Pancreas (tissue), 10 donors: ENCODE measurements around the gene MRPS14. TPM values are rescaled to one million over a fixed set of nuclear protein-coding genes. Genes with fewer than 3 reads are reported as not detected.

Experiments used
- ATAC-seq, 4 donors: fragments of 200-7000 bp; cut with Tn5 transposase; one replicate each; pipeline versions ENCODE4 v1.8.0 to v1.9.1; 2020; ENCODE audit warnings: mild to moderate bottlenecking in 4 of 4, moderate library complexity in 4 of 4
- DNase-seq, 6 donors: peaks; one replicate each; pipeline ENCODE4 v3.0.0-alpha.2; 2020
- FAIRE-seq: peaks from 2 replicates; lab custom pipeline; 2012; peaks lifted over from hg19 to GRCh38; lab: Jason Lieb, UNC
- H3K27ac ChIP-seq, 4 donors: fragments of 200-600 bp; sonication (generic); 1 replicate in 3 of 4; 2 replicates in 1 of 4; pipeline versions ENCODE4 v1.5.0 to v1.8.0; 2020
- H3K27me3 ChIP-seq, 4 donors: fragments of 200-600 bp; one replicate each; pipeline ENCODE4 v1.8.0; 2021
- H3K36me3 ChIP-seq, 3 donors: fragments of 200-600 bp; sonication (generic) in 1 of 3; one replicate each; pipeline versions ENCODE4 v1.5.0 to v1.8.0; 2020 to 2021
- H3K4me1 ChIP-seq, 3 donors: fragments of 200-600 bp; one replicate each; pipeline ENCODE4 v1.8.0; 2021
- H3K4me3 ChIP-seq, 4 donors: fragments of 200-600 bp; sonication (generic) in 2 of 4; one replicate each; pipeline versions ENCODE4 v1.5.0 to v1.8.0; 2020 to 2021
- H3K9me3 ChIP-seq, 4 donors: fragments of 200-600 bp; one replicate each; pipeline ENCODE4 v1.8.0; 2021
- WGBS, 2 donors: extraction: QIAGEN DNeasy Blood & Tissue Kit; methylation state at CpG; one replicate each; pipeline ENCODE4 v1.1.7; 2013; 5-methylcytosine and 5-hydroxymethylcytosine counted together
- intact Hi-C, 3 donors: fragments of 100-400 bp; cut with DNase I; formaldehyde crosslinking; loops; one replicate each; pipeline versions ENCODE4 v1.11.1 to v1.14.2; 2022
- polyA plus RNA-seq, 2 donors: library from polyadenylated mRNA; stranded (reverse); fragments of 200-250 nt; gene quantifications; one replicate each; pipeline ENCODE4 v1.2.3, GENCODE V29; 2013
- total RNA-seq, 6 donors: library from RNA; stranded (reverse); fragmentation: NEBNext Ultra II Directional in 4 of 6; extraction: Animal tissue kit (Norgen Biotek cat#: 25700) in 4 of 6; gene quantifications; one replicate each; pipeline versions ENCODE4 v1.2.1 to v1.2.4, GENCODE V29; 2021 to 2023
- TF ChIP-seq, protein P1 (sequence below), 4 donors: fragments of 200-600 bp; sonication (generic) in 3 of 4; IDR thresholded peaks; one replicate each; pipeline versions ENCODE4 v1.5.0 to v1.8.0; 2021; ENCODE audit warnings: antibody characterized with exemption in 4 of 4
- donor health status: healthy with polysubstance abuse.
- donor health status: DM: no; HTN: no; CAD: no; lungs with moderate emphysema.
- donor health status: DM: no; HTN: no; CAD: no.
- donor health status: control.
- donor health status: control.
- donor health status: Bipolar disorder and iron deficiency.
- donor health status: DM: yes; HTN: yes; CAD: no.
- donor health status: DM: no; HTN: no; CAD: no.
- donor health status: DM: no; HTN: no; CAD: no.
- donor health status: DM: yes; HTN: yes; CAD: no.

The MRPS14 gene
- total and polyA plus RNA-seq, 8 donors: 6.8 to 19.9 (median 15.6) TPM

DNA sequence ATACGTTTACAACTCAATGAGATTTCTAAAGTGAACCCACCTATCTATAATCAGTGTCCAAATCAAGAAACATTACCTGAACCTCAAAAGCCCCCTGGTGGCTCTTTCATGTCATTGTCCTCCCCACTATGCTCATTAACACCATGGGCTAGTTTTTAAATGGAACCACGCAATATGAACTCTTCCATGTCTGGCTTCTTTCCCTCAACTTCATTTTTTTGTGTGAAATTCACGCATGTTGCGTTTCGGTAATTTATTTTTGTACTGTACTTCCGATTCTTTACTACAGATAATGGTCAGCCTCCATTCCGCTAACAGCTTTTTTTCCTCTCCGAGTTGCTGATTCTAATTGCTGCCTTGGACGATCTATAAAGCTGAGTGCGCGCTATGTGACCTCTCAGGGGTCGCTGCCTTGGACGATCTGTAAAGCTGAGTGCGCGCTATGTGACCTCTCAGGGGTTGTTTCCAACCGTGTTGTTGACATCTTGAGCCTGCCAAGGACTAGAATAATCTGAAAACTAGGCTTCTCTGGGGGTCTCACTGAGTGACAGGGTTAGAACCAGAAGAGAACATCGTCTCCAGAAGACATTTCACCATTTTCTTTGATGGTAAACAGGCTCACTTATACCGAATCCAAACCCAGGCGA, 24.5 kb downstream of the MRPS14 start:
- FAIRE-seq: no peak
- DNase-seq: peak in 3 of 6 donors; percentile 35 to 48 (median 44)
- intact Hi-C loops: no loop called here
- Histone ChIP-seq H3K4me1 (peaks cover 0 to 22% (median 9%) of the 10 kb centered on the region in 3 donors), H3K27me3 (no peaks in the 10 kb centered on the region), H3K36me3 (no peaks in the 10 kb centered on the region), H3K27ac (peak overlapping the region; percentile 99 to 100 (median 99)), H3K4me3 (peak overlapping the region; percentile 19 to 87 (median 53)), H3K9me3 (no peaks in the 10 kb centered on the region)
- ATAC-seq: peak; percentile 20 to 61 (median 46)
- WGBS, 2 donors: 4 to 7% methylated on average over 19 of the region's 19 CpGs
- TF ChIP-seq, protein P1, sequence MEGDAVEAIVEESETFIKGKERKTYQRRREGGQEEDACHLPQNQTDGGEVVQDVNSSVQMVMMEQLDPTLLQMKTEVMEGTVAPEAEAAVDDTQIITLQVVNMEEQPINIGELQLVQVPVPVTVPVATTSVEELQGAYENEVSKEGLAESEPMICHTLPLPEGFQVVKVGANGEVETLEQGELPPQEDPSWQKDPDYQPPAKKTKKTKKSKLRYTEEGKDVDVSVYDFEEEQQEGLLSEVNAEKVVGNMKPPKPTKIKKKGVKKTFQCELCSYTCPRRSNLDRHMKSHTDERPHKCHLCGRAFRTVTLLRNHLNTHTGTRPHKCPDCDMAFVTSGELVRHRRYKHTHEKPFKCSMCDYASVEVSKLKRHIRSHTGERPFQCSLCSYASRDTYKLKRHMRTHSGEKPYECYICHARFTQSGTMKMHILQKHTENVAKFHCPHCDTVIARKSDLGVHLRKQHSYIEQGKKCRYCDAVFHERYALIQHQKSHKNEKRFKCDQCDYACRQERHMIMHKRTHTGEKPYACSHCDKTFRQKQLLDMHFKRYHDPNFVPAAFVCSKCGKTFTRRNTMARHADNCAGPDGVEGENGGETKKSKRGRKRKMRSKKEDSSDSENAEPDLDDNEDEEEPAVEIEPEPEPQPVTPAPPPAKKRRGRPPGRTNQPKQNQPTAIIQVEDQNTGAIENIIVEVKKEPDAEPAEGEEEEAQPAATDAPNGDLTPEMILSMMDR (IDR thresholded peaks at IDR 0.05): peak; percentile 58 to 86 (median 78)

- ATAC-seq (no peak), FAIRE-seq (no peak), DNase-seq (no peak)
- Histone ChIP-seq H3K27ac (no peak overlapping the region), H3K36me3 (no peaks in the 10 kb centered on the region), H3K4me1 (peaks cover 0 to 14% (median 4%) of the 10 kb centered on the region in 3 donors), H3K27me3 (no peaks in the 10 kb centered on the region), H3K9me3 (no peaks in the 10 kb centered on the region), H3K4me3 (no peak overlapping the region)
- intact Hi-C loops: no loop called here
- TF ChIP-seq, protein P1 (IDR thresholded peaks at IDR 0.05): no peak
- WGBS, 2 donors: 61 to 68% methylated on average over 3 of the region's 3 CpGs
Observed at GRCh38 chr1:174997041-174997440, 26.2 kb downstream of the MRPS14 start.

DNA sequence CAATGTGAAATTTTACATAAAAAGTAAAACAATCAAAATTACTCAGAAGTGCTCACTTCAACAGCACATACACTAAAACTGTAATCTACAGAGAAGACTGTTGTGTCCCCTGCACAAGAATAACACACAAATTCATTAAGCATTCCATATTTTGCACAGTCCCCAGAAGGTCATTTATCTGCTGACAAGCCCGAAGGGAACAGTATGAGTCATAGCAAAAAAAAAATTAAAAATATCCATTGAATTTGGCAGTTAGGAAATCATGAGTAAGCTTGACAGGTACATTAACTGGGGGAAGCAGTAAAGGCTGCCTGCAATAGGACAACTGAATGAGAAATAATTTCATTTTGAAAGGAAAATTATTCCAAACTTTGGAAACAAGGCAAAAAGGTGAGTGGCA, 26.7 kb downstream of the MRPS14 start:
- Histone ChIP-seq H3K36me3 (no peaks in the 10 kb centered on the region), H3K9me3 (no peaks in the 10 kb centered on the region), H3K27ac (no peak overlapping the region), H3K27me3 (no peaks in the 10 kb centered on the region), H3K4me3 (no peak overlapping the region), H3K4me1 (peaks cover 0 to 9% (median 4%) of the 10 kb centered on the region in 3 donors)
- WGBS, 2 donors: 3 to 6% methylated on average over 1 of the region's 1 CpG
- intact Hi-C loops: no loop called here
- FAIRE-seq (no peak), DNase-seq (no peak), ATAC-seq (no peak)
- TF ChIP-seq, protein P1 (IDR thresholded peaks at IDR 0.05): no peak

DNA sequence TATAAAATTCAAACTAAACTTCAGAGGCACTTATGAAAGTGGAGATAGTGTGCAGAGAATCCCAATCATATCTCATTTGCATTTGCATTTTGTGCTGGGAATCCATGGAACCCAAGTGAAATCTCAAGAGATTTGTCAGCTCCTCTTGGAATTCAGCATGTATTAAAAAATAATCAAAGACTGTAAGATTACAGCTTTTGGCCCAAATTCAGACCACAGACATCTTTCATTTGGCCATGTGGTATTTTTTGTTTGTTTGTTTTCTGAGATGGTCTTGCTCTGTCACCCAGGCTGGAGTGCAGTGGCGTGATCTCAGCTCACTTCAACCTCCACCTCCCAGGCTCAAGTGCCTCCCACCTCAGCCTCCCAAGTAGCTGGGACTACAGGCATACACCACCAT, 27.3 kb downstream of the MRPS14 start:
- no peak for ATAC-seq
- TF ChIP-seq, protein P1 (IDR thresholded peaks at IDR 0.05): no peak
- Histone ChIP-seq H3K36me3 (no peaks in the 10 kb centered on the region), H3K4me3 (no peak overlapping the region), H3K9me3 (no peaks in the 10 kb centered on the region), H3K4me1 (peaks cover 0 to 8% (median 4%) of the 10 kb centered on the region in 3 donors), H3K27me3 (no peaks in the 10 kb centered on the region), H3K27ac (no peak overlapping the region)
- WGBS, 2 donors: 96 to 97% methylated on average over 1 of the region's 1 CpG
- intact Hi-C loops: no loop called here
- FAIRE-seq: no peak
- no peak for DNase-seq

DNA sequence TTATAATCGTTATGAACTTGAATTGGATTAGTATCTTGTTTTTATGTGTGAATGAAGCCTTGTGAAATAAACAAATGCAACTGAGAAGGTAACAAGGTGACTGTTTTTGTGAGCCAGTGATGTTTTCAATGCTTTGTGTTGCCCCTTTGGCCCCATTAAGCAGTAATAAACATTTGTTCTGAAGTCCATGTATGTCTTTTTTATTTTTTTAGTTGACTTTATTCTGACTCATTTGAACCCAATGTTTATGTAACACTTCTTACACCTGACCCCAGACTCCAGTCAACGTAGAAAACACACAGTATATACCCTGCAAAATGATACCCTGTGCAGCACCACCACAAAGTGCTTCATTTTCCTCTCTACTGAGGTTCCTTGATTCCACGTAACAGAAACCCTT, 28.1 kb downstream of the MRPS14 start:
- Histone ChIP-seq H3K4me1 (peaks cover 0 to 8% (median 4%) of the 10 kb centered on the region in 3 donors), H3K27me3 (no peaks in the 10 kb centered on the region), H3K36me3 (peaks cover 0 to 2% (median 0%) of the 10 kb centered on the region in 3 donors), H3K27ac (no peak overlapping the region), H3K9me3 (no peaks in the 10 kb centered on the region), H3K4me3 (no peak overlapping the region)
- intact Hi-C loops: no loop called here
- ATAC-seq (no peak), DNase-seq (no peak), FAIRE-seq (no peak)
- TF ChIP-seq, protein P1 (IDR thresholded peaks at IDR 0.05): no peak
- WGBS, 2 donors: 68 to 72% methylated on average over 3 of the region's 3 CpGs
